ENCODE measurements around the gene GNG14.

The GNG14 gene

DNA sequence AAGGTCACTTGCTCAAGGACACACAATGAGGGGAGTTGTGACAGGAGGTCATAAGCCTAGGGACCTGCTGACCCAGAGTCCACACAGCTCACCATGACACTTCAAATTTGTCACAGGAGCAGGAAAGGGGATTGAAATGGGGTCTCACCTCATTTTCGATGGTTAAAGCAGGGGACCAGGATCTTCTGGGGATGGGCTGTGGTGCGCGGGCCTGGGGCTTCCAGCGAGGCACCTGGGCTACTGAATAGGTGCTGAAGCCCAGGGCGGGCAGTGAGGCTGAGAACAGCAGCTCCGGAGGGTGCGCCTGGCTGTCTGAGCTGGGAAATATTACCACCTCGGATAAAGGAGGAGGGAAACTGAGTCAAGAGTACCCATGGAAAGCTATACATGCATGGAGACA is 32.3 kb upstream of the GNG14 start:
- no peak for ATAC-seq (replicated peaks; ENCODE audit: extremely low read depth, poor library complexity, severe bottlenecking)
- Mint-ChIP-seq H3K4me3 (no peak overlapping the region), H3K36me3 (ENCODE audit: insufficient read depth) (peaks cover 55% of the 10 kb centered on the region), H3K27ac (ENCODE audit: low read depth) (no peak overlapping the region), H3K9me3 (no peaks in the 10 kb centered on the region), H3K27me3 (no peaks in the 10 kb centered on the region), H3K4me1 (no peaks in the 10 kb centered on the region)
- no peak for DNase-seq (ENCODE audit: low spot score in 2 of 2)

DNA sequence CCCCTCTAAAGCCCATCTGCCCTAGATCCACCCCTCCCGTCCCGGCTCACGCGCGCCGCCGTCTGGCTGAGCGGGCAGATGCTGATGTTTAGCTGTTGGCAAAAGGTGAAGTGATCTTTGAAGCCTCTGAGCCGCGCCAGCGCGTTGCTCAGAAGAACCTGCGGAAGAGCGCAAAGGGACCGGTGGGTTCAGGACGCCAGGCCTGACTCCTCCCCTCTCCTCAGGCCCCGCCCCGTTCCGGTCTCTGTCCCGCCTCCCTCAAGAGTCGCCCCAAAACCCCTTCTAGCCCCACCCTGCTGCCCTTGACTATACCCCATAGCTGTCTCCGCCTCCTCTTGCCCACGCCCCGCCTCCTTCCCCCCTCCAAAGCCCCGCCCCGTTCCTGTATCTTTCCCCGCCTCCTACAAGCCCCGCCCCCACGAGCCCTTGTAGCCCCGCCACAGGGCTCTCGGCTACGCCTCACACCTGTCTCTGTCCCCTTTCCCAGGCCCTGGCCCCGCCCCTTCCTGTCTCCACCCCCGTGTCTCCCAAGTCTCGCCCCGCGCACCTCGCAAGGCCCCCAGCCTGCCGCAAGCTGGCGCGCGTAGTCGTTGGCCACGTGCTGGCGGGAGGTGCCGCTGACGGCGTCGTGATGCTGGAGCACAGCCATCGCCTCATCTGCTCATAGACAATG is 30.8 kb upstream of the GNG14 start:
- Mint-ChIP-seq H3K27ac (ENCODE audit: low read depth) (no peak overlapping the region), H3K27me3 (no peaks in the 10 kb centered on the region), H3K36me3 (ENCODE audit: insufficient read depth) (peaks cover 58% of the 10 kb centered on the region), H3K9me3 (no peaks in the 10 kb centered on the region), H3K4me1 (no peaks in the 10 kb centered on the region), H3K4me3 (no peak overlapping the region)
- no peak for DNase-seq (ENCODE audit: low spot score in 2 of 2)
- ATAC-seq (replicated peaks; ENCODE audit: extremely low read depth, poor library complexity, severe bottlenecking) = no peak

DNA sequence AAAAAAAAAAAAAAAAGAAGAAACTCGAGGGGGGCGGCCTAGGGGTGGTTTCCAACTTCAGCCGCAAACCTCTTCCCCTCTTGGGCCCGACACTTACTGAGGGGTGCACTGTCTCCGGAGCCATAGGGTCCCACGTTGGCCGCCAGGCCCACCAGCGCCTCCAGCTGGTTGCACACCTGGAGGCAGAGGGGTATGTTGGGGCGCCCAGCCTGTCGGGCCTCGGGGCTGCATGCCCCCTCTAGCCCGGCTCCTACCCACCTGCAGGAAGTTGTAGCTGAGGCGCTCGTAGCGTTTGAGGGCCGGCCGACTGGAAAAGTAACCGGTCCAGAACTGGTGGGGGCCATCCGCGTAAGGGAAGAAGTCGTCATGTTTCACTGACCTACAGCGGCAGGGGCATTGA is 29.8 kb upstream of the GNG14 start:
- DNase-seq (ENCODE audit: low spot score in 2 of 2) (no peak), ATAC-seq (replicated peaks; ENCODE audit: extremely low read depth, poor library complexity, severe bottlenecking) (no peak)
- Mint-ChIP-seq H3K27ac (ENCODE audit: low read depth) (no peak overlapping the region), H3K36me3 (ENCODE audit: insufficient read depth) (peaks cover 57% of the 10 kb centered on the region), H3K4me3 (no peak overlapping the region), H3K4me1 (no peaks in the 10 kb centered on the region), H3K27me3 (no peaks in the 10 kb centered on the region), H3K9me3 (no peaks in the 10 kb centered on the region)

DNA sequence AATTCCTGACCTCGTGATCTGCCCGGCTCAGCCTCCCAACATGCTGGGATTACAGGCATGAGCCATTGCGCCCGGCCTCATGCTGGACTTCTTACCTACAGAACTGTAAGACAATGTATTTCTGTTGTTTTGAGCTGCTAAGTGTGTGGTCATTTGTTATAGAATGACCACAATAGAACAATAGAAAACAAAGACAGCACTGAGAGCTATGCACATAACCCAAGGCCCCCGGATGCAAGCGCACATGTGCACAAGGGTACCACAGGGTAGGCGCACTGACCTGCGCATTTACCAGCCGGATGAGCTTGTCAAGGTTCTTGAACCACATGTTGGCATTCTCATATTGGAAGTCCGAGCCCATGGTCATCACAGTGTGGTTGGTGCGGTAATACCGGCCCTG is 26.8 kb upstream of the GNG14 start:
- no peak for DNase-seq (ENCODE audit: low spot score in 2 of 2)
- Mint-ChIP-seq H3K27ac (ENCODE audit: low read depth) (no peak overlapping the region), H3K9me3 (no peaks in the 10 kb centered on the region), H3K27me3 (no peaks in the 10 kb centered on the region), H3K4me1 (peaks cover 14% of the 10 kb centered on the region), H3K36me3 (ENCODE audit: insufficient read depth) (peaks cover 58% of the 10 kb centered on the region), H3K4me3 (no peak overlapping the region)
- ATAC-seq (replicated peaks; ENCODE audit: extremely low read depth, poor library complexity, severe bottlenecking) = no peak

DNA sequence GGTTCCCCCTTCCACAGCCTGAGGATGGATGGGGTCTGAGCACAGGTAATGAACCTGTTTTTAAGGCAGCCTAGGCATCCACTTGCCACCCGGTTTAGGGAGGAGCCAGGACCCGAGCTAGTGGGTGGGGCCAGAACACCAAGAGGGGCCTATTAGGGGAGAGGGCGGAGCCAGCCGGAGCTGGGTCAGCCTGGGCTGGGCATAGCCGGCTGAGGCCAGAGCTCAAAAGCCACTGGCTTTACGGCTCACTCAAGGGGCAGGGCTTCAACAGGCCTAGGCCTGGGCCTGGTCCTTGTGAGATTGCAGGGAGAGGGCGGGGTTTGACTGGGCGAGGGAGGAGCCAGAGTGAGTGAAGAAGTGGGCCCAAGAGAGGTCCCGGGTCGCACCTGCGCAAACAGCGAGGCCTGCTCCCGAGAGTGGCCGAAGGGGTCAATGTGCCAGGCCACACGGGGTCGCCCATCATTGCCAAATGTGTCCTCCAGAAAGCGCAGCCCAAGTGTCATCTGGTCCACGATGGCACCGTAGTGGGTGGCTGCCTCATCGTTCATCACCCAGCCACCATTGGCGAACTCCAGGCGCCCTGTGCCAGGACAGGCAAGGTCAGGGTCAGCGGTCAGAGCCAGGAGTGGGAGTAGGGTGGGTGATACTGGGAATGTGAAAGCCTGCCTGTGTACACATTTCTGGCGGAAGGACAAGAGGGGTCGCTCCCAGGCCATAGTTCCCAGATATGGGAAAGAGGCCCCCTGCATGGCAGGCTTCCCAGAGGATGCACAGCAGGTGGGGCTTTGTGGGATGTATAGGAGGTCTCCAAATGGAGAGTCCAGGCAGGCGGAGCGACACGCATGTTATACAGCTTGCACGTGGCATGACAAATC is 23.2 kb upstream of the GNG14 start:
- H3K27ac Mint-ChIP-seq (ENCODE audit: low read depth) = peak overlapping the region; percentile 95
- no peak for ATAC-seq (replicated peaks; ENCODE audit: extremely low read depth, poor library complexity, severe bottlenecking)
- peaks cover 37% of the 10 kb centered on the region for H3K4me1 Mint-ChIP-seq
- H3K27me3 Mint-ChIP-seq = no peaks in the 10 kb centered on the region
- H3K36me3 Mint-ChIP-seq (ENCODE audit: insufficient read depth) = peaks cover 45% of the 10 kb centered on the region
- H3K4me3 Mint-ChIP-seq = peak overlapping the region; percentile 98
- no peaks in the 10 kb centered on the region for H3K9me3 Mint-ChIP-seq
- DNase-seq (ENCODE audit: low spot score in 2 of 2) = no peak

DNA sequence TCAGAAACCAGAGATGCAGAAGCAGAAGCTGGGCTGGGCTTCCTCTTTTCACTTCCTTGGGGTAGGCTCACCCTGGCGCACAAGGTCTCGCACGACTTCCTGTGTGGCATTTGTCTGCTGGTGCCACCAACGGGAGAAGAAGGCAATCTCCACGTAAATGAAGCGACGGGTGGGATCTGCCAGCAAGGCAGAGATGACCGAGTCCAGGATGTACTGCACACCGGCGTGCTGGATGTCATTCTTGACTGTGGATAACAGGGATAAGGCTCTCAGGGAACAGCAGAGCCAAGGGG is 22.6 kb upstream of the GNG14 start:
- Mint-ChIP-seq H3K9me3 (no peaks in the 10 kb centered on the region), H3K4me1 (peaks cover 38% of the 10 kb centered on the region), H3K27me3 (no peaks in the 10 kb centered on the region), H3K4me3 (peak overlapping the region; percentile 98), H3K27ac (ENCODE audit: low read depth) (peak overlapping the region; percentile 95), H3K36me3 (ENCODE audit: insufficient read depth) (peaks cover 42% of the 10 kb centered on the region)
- DNase-seq (ENCODE audit: low spot score in 2 of 2) (no peak), ATAC-seq (replicated peaks; ENCODE audit: extremely low read depth, poor library complexity, severe bottlenecking) (peak; percentile 34)

DNA sequence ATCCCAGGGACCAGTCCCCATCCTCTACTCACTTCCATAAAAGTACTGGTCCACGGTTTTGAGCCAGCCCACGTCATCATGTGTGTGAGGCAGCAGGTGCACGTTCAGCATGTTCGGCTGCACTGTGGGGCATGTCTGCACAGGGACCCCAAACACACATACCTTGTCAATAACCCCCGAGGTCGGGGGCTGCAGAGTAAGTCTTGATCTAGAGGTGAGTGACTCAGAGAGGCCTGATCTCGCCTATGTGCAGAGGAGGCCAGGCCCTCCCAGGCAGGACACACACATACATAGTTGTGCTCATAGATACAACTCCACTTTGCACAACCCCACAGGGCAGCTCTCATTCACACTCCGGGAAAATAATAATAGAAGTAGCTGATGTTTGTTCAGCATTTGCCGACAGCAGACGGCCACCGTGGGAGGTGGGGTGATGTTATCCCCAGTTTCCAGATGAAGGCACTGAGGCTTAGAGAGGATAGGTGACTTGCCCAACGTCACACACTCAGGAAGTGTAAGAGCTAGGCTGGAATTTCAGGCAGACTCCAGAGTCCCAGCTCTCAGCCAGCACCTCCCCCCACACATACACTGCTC is 22.0 kb upstream of the GNG14 start:
- H3K27ac Mint-ChIP-seq (ENCODE audit: low read depth) = peak overlapping the region; percentile 95
- ATAC-seq (replicated peaks; ENCODE audit: extremely low read depth, poor library complexity, severe bottlenecking) = peak; percentile 5
- H3K27me3 Mint-ChIP-seq = no peaks in the 10 kb centered on the region
- H3K36me3 Mint-ChIP-seq (ENCODE audit: insufficient read depth) = peaks cover 41% of the 10 kb centered on the region
- DNase-seq (ENCODE audit: low spot score in 2 of 2) = no peak
- H3K4me1 Mint-ChIP-seq = peaks cover 42% of the 10 kb centered on the region
- H3K4me3 Mint-ChIP-seq = peak overlapping the region; percentile 98
- H3K9me3 Mint-ChIP-seq = no peaks in the 10 kb centered on the region

DNA sequence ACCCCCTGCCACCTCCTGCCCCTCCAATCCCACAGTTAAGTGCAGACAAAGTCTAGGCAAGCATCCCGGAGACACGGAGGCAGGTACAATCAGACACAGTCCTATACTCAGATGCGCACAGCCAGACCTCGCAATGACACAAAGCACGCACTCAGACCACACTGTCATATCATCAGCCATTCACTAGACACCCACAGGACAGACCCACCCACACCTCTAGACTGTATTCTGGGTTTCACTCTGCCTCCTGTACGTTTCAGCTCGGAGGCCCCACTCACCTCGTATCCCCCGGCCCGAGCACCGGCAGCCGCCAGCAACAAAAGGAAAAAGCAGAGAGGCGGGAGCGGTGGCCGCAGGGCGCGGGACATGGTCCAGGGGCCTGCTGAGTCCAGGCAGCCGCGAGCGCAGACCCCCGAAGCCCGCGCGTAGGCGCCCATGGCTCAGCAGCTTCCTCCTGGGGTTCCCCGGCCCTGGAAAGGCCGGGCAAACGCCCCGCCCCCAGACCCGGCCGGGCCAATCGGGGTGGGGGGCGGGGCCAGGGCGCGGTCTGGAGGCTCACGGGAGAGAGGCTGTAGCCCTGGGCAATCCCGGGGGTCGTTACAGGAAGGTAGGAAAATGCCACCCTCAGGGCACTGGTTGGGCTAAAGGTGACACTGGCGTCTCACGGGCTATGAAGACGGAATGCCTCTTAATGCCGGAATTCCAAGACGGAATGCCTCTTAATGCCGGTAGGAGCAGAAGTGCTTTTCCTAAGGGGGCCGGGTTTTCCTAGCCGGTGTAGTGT is 21.3 kb upstream of the GNG14 start, which contains the start of the genes MAN2B1 and WDR83:
MAN2B1 (minus strand) TSS at position 478 of the 784 bp plus-strand sequence; CDS start at position 437, 41 bp downstream.
WDR83 (plus strand) TSS at position 543 of the 784 bp plus-strand sequence. CDS start 2,984 bp downstream, outside the sequence.
- peak; percentile 49 to 60 for DNase-seq (ENCODE audit: low spot score in 2 of 2)
- ATAC-seq (replicated peaks; ENCODE audit: extremely low read depth, poor library complexity, severe bottlenecking) = peak; percentile 69
- peak within 1 kb of the TSS; percentile 98 for H3K4me3 Mint-ChIP-seq
- H3K4me1 Mint-ChIP-seq = peaks cover 42% of the 10 kb centered on the region
- H3K27me3 Mint-ChIP-seq = no peaks in the 10 kb centered on the region
- peaks cover 34% of the 10 kb centered on the region for H3K36me3 Mint-ChIP-seq (ENCODE audit: insufficient read depth)
- peak within 1 kb of the TSS; percentile 95 for H3K27ac Mint-ChIP-seq (ENCODE audit: low read depth)
- no peaks in the 10 kb centered on the region for H3K9me3 Mint-ChIP-seq

DNA sequence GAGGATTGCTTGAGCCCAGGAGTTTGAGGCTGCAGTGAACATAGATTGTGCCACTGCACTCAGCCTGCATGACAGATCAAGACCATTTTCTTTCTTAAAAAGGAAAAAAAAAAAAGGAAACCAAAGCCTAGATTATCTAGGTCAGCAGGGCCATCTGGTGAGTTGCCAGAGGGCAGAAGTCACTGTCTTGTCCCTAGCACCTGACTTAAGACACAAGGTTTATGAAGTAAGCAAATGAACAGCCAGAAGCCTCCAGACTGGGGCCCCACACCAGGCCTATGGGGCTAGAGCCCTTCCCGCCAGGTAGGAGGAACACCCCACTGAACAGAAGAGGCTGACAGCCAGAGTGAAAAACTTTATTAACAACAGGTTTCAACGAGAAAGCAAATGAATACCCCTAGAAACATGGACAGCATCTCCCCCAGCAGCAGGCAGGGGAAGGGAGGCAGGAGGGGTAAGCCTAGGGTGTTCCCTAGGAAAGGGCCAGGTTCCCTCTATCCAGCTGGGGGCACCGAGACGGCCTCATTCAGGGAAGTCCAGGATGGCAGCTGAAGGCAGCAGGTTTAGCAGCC is 20.0 kb upstream of the GNG14 start:
- Mint-ChIP-seq H3K4me3 (peak overlapping the region; percentile 96), H3K4me1 (peaks cover 49% of the 10 kb centered on the region), H3K27me3 (no peaks in the 10 kb centered on the region), H3K36me3 (ENCODE audit: insufficient read depth) (peaks cover 37% of the 10 kb centered on the region), H3K9me3 (no peaks in the 10 kb centered on the region), H3K27ac (ENCODE audit: low read depth) (peak overlapping the region; percentile 98)
- ATAC-seq (replicated peaks; ENCODE audit: extremely low read depth, poor library complexity, severe bottlenecking) (no peak), DNase-seq (ENCODE audit: low spot score in 2 of 2) (no peak)

DNA sequence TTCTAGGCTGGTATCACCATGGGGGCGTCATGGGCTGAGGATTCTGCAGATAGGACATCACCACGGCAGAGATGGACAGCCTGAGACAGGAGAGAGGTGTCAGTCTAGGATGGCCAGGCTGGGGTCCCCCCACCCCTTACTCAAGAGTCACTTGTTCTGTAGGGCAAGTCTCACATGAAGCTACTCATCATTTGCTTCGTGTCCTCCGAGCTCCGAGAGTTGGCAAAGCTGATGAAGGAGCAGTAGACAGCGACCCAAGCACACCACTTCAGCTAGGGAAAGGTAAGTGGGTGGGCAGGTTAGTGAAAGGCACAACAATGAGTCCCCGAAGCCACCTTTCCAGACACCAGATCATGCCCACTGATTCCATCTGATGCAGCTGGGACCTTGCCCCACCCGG is 19.5 kb upstream of the GNG14 start:
- H3K36me3 Mint-ChIP-seq (ENCODE audit: insufficient read depth) = peaks cover 34% of the 10 kb centered on the region
- H3K4me1 Mint-ChIP-seq = peaks cover 49% of the 10 kb centered on the region
- ATAC-seq (replicated peaks; ENCODE audit: extremely low read depth, poor library complexity, severe bottlenecking) (no peak), DNase-seq (ENCODE audit: low spot score in 2 of 2) (no peak)
- H3K27me3 Mint-ChIP-seq = no peaks in the 10 kb centered on the region
- peak overlapping the region; percentile 96 for H3K4me3 Mint-ChIP-seq
- no peaks in the 10 kb centered on the region for H3K9me3 Mint-ChIP-seq
- H3K27ac Mint-ChIP-seq (ENCODE audit: low read depth) = peak overlapping the region; percentile 98

DNA sequence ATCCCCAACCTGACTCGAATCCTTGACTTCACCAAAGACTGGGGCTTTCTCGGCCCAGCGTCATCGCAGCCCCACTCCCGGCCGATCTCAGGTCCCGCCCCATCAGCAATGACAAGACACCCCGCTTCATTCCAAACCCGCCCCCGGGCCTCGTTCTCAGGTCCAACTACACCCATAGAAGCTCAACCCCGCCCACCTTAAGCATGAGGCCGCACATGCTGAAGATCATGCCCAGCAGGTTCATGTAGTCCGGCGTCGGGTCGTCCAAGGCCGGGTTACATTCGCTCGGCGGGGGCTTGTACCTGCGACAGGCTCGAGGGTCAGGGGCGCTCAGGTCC is 18.9 kb upstream of the GNG14 start:
- Mint-ChIP-seq H3K4me1 (peaks cover 49% of the 10 kb centered on the region), H3K4me3 (peak overlapping the region; percentile 96), H3K27me3 (no peaks in the 10 kb centered on the region), H3K27ac (ENCODE audit: low read depth) (peak overlapping the region; percentile 98), H3K9me3 (no peaks in the 10 kb centered on the region), H3K36me3 (ENCODE audit: insufficient read depth) (peaks cover 31% of the 10 kb centered on the region)
- DNase-seq (ENCODE audit: low spot score in 2 of 2) (peak; percentile 58 to 66), ATAC-seq (replicated peaks; ENCODE audit: extremely low read depth, poor library complexity, severe bottlenecking) (peak; percentile 38)
